Activated naive CD4-positive, alpha-beta T cell treated with anti-CD3 and anti-CD28 coated beads, Interleukin-2, amount 50 U/mL, for 72 hours (primary cell): ENCODE measurements around the gene CYTH1. TPM values are rescaled to one million over a fixed set of nuclear protein-coding genes. Genes with fewer than 3 reads are reported as not detected.
"Not testable (repeated sequence)": the region's sequence is repeated elsewhere in the genome, so short reads cannot be mapped to it uniquely, and the experiment has no call there.

Experiments
- ATAC-seq, 2 donors: fragments of 150-1000 bp; cut with Tn5 transposase; 2 replicates each; pipeline ENCODE4 v1.10.0; 2021; ENCODE audit warnings: mild to moderate bottlenecking in 2 of 2, moderate library complexity in 2 of 2
- DNase-seq, 2 donors: peaks; one replicate each; pipeline ENCODE4 v3.0.0; 2021 to 2022; ENCODE audit warnings: low spot score in 2 of 2
- H3K27ac Mint-ChIP-seq, 2 donors: one replicate each; pipeline ENCODE4 v1.8.0; 2022; ENCODE audit warnings: mild to moderate bottlenecking in 2 of 2, mixed read lengths in 2 of 2
- H3K36me3 Mint-ChIP-seq, 2 donors: one replicate each; pipeline ENCODE4 v1.8.0; 2022; ENCODE audit warnings: mixed read lengths in 2 of 2
- H3K9me3 Mint-ChIP-seq, 2 donors: one replicate each; pipeline ENCODE4 v1.8.0; 2022; ENCODE audit warnings: mixed read lengths in 2 of 2
- total RNA-seq, 2 donors: library from RNA; stranded (reverse); gene quantifications; one replicate each; pipeline ENCODE4 v1.2.3, GENCODE V29; 2022

CYTH1 gene
- total RNA-seq, 2 donors from 2014 or later = 82.6 to 148 TPM

GRCh38 chr17:78781104-78781892 lies 775 bp downstream of the CYTH1 start:
- ATAC-seq (peak; percentile 23 to 24), DNase-seq (peak; percentile 51 to 76)
- peak overlapping the region; percentile 94 to 98 for H3K27ac Mint-ChIP-seq
- peaks cover 9 to 16% of the 10 kb centered on the region in 2 donors for H3K36me3 Mint-ChIP-seq
- no peaks in the 10 kb centered on the region for H3K9me3 Mint-ChIP-seq

GRCh38 chr17:78780335-78780734 lies 1.7 kb downstream of the CYTH1 start:
- H3K9me3 Mint-ChIP-seq = no peaks in the 10 kb centered on the region

GRCh38 chr17:78779850-78780249 lies 2.2 kb downstream of the CYTH1 start:
- Mint-ChIP-seq H3K9me3 (no peaks in the 10 kb centered on the region), H3K36me3 (peaks cover 9 to 18% of the 10 kb centered on the region in 2 donors), H3K27ac (peak overlapping the region; percentile 94 to 99)
- ATAC-seq (peak; percentile 28 to 37), DNase-seq (peak in 1 of 2 donors; percentile 54)

More at GRCh38 chr17:78780335-78780734, 1.7 kb downstream of the CYTH1 start:
- Mint-ChIP-seq H3K27ac (peak overlapping the region; percentile 94 to 99), H3K36me3 (peaks cover 9 to 16% of the 10 kb centered on the region in 2 donors)
- no peak for DNase-seq
- peak in 1 of 2 donors; percentile 24 for ATAC-seq

GRCh38 chr17:78779286-78779651 lies 2.8 kb downstream of the CYTH1 start:
- peaks cover 9 to 24% of the 10 kb centered on the region in 2 donors for H3K36me3 Mint-ChIP-seq
- not testable (repeated sequence) for ATAC-seq, H3K9me3 Mint-ChIP-seq, DNase-seq
- H3K27ac Mint-ChIP-seq = peak overlapping the region; percentile 94 to 99

- Mint-ChIP-seq H3K36me3 (peaks cover 9 to 24% of the 10 kb centered on the region in 2 donors), H3K9me3 (no peaks in the 10 kb centered on the region), H3K27ac (peak overlapping the region; percentile 82 to 99)
- DNase-seq (no peak), ATAC-seq (no peak)
These were observed 4.2 kb downstream of the CYTH1 start for GRCh38 chr17:78777881-78778280.

GRCh38 chr17:78774956-78775571 lies 7.0 kb downstream of the CYTH1 start:
- peak; percentile 76 to 82 for DNase-seq
- no peaks in the 10 kb centered on the region for H3K9me3 Mint-ChIP-seq
- H3K27ac Mint-ChIP-seq = peak overlapping the region; percentile 97 to 99
- peaks cover 5 to 28% of the 10 kb centered on the region in 2 donors for H3K36me3 Mint-ChIP-seq
- peak; percentile 73 to 83 for ATAC-seq

- no peaks in the 10 kb centered on the region for H3K9me3 Mint-ChIP-seq
- peak; percentile 15 to 21 for ATAC-seq
- peak in 1 of 2 donors; percentile 40 for DNase-seq
- H3K27ac Mint-ChIP-seq = peak overlapping the region; percentile 97 to 99
- peaks cover 0 to 22% of the 10 kb centered on the region in 2 donors for H3K36me3 Mint-ChIP-seq
These were observed 7.6 kb downstream of the CYTH1 start for GRCh38 chr17:78774453-78774852.

- Mint-ChIP-seq H3K27ac (peak overlapping the region; percentile 92 to 100), H3K9me3 (no peaks in the 10 kb centered on the region), H3K36me3 (peaks cover 0 to 15% of the 10 kb centered on the region in 2 donors)
- ATAC-seq (peak; percentile 6 to 65), DNase-seq (no peak)
These were observed 10.2 kb downstream of the CYTH1 start for GRCh38 chr17:78771758-78772382.

- DNase-seq (no peak), ATAC-seq (peak in 1 of 2 donors; percentile 13)
- Mint-ChIP-seq H3K27ac (no peak overlapping the region), H3K36me3 (peaks cover 0 to 7% of the 10 kb centered on the region in 2 donors), H3K9me3 (no peaks in the 10 kb centered on the region)
These were observed 12.8 kb downstream of the CYTH1 start for GRCh38 chr17:78769196-78769773.

GRCh38 chr17:78767806-78768205 lies 14.3 kb downstream of the CYTH1 start:
- DNase-seq (no peak), ATAC-seq (no peak)
- peaks cover 0 to 7% of the 10 kb centered on the region in 2 donors for H3K36me3 Mint-ChIP-seq
- H3K27ac Mint-ChIP-seq = no peak overlapping the region
- no peaks in the 10 kb centered on the region for H3K9me3 Mint-ChIP-seq

GRCh38 chr17:78766743-78767294 lies 15.3 kb downstream of the CYTH1 start:
- no peak overlapping the region for H3K27ac Mint-ChIP-seq
- peak in 1 of 2 donors; percentile 34 for DNase-seq
- H3K36me3 Mint-ChIP-seq = peaks cover 0 to 2% of the 10 kb centered on the region in 2 donors
- ATAC-seq = peak in 1 of 2 donors; percentile 6
- H3K9me3 Mint-ChIP-seq = no peaks in the 10 kb centered on the region

GRCh38 chr17:78766225-78766624 lies 15.8 kb downstream of the CYTH1 start:
- no peak overlapping the region for H3K27ac Mint-ChIP-seq
- no peaks in the 10 kb centered on the region for H3K9me3 Mint-ChIP-seq
- ATAC-seq = no peak
- DNase-seq = no peak
- H3K36me3 Mint-ChIP-seq = no peaks in the 10 kb centered on the region

GRCh38 chr17:78765821-78766220 lies 16.3 kb downstream of the CYTH1 start:
- Mint-ChIP-seq H3K36me3 (no peaks in the 10 kb centered on the region), H3K27ac (peak overlapping the region; percentile 21 to 83), H3K9me3 (no peaks in the 10 kb centered on the region)
- DNase-seq (no peak), ATAC-seq (no peak)

GRCh38 chr17:78764871-78765270 lies 17.2 kb downstream of the CYTH1 start:
- DNase-seq = no peak
- Mint-ChIP-seq H3K36me3 (no peaks in the 10 kb centered on the region), H3K27ac (peak overlapping the region; percentile 60 to 72), H3K9me3 (no peaks in the 10 kb centered on the region)
- ATAC-seq = no peak

- no peak for ATAC-seq
- no peaks in the 10 kb centered on the region for H3K36me3 Mint-ChIP-seq
- no peak overlapping the region for H3K27ac Mint-ChIP-seq
- DNase-seq = no peak
- no peaks in the 10 kb centered on the region for H3K9me3 Mint-ChIP-seq
These were observed 18.5 kb downstream of the CYTH1 start for GRCh38 chr17:78763561-78763960.

GRCh38 chr17:78761789-78762406 lies 20.2 kb downstream of the CYTH1 start:
- ATAC-seq (peak; percentile 21 to 50), DNase-seq (no peak)
- no peaks in the 10 kb centered on the region for H3K9me3 Mint-ChIP-seq

More at GRCh38 chr17:78761789-78762406, 20.2 kb downstream of the CYTH1 start:
- peak overlapping the region; percentile 54 to 93 for H3K27ac Mint-ChIP-seq
- H3K36me3 Mint-ChIP-seq = no peaks in the 10 kb centered on the region
